GM21529 (cell line): ENCODE data around the gene CTNNBL1.
A peak's percentile ranks its signal among the peaks of the same experiment; 100 is the strongest.
"Not testable (repeated sequence)": the region's sequence is repeated elsewhere in the genome, so short reads cannot be mapped to it uniquely, and the experiment has no call there.

Experiments
- ATAC-seq: cut with Tn5 transposase; IDR thresholded peaks from one replicate; pipeline ENCODE4 v1.9.1; 2021; ENCODE audit not compliant: unreplicated experiment

The CTNNBL1 gene

GRCh38 chr20:37693635-37694626 is at the start of gene CTNNBL1:
Gene CTNNBL1, plus strand, starts transcription at chr20:37694030. Its CDS starts 93 bp downstream, at chr20:37694123.
- peak; percentile 72 for ATAC-seq

GRCh38 chr20:37644605-37645004 is 49.2 kb upstream of the CTNNBL1 start:
- no peak for ATAC-seq

GRCh38 chr20:37647946-37648345 is 45.9 kb upstream of the CTNNBL1 start:
- ATAC-seq = no peak

DNA sequence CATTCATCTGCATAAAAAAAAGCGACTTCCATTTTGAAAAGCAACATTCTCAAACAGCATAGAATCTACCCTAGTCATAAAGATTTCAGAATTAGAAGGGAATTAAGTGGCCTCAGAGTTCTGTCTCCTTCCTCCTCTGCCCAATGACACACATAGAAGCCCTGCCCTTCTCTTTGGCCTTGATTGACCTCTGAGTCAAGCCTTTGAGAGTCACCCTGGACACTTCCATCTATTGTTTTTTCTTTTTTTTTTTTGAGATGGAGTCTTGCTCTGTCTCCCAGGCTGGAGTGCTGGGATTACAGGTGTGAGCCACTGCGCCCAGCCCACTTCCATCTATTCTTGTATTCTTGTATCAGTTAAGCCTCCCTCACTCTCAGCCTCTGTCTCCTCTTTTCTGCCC is 44.8 kb upstream of the CTNNBL1 start:
- no peak for ATAC-seq

GRCh38 chr20:37649676-37650370 is 44.0 kb upstream of the CTNNBL1 start:
- ATAC-seq = no peak

- no peak for ATAC-seq
Observed at GRCh38 chr20:37650661-37651060, 43.2 kb upstream of the CTNNBL1 start.

DNA sequence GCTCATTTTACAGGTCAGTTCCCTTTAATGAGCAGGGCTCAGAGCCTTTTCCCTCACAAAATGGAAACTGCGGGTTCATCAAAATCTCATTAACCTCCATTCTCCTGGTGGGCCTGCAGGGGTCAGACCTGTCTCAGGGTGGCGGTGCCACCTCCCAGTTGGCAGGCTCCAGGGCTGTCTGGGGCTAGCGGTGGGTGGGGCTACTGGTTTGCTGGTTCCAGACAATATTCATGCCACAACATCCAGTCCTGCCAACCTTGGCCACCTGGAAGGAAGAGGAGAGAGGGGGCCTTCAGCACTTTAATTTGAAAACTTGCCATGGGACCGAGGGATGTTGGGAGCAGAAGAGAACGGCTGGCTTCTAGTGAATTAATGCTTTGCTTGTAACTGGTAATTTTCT is 41.9 kb upstream of the CTNNBL1 start:
- ATAC-seq = no peak

GRCh38 chr20:37656945-37657344 is 36.9 kb upstream of the CTNNBL1 start:
- no peak for ATAC-seq

GRCh38 chr20:37657924-37658804 is 35.7 kb upstream of the CTNNBL1 start:
- ATAC-seq = no peak

DNA sequence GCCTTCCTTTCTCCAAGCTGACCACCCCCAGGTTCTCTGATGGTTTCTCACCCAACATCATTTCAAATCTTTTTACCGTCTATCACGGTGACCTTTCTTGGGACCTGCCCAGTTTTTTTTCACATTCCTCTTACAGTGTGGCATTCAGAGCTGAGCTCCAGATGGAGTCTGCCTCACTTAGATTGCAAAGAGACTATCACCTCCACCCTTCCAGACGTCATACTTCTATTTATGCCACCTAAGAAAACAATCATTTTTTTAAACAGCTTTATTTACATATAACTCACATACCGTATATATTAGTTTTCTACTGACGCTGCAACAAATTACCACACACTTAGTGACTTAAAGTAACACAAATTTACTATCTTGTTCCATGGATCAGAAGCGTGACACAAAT is 32.3 kb upstream of the CTNNBL1 start:
- ATAC-seq = no peak

- no peak for ATAC-seq
Observed at GRCh38 chr20:37662308-37662707, 31.5 kb upstream of the CTNNBL1 start.

- not testable (repeated sequence) for ATAC-seq
Observed at GRCh38 chr20:37664595-37664994, 29.2 kb upstream of the CTNNBL1 start.

DNA sequence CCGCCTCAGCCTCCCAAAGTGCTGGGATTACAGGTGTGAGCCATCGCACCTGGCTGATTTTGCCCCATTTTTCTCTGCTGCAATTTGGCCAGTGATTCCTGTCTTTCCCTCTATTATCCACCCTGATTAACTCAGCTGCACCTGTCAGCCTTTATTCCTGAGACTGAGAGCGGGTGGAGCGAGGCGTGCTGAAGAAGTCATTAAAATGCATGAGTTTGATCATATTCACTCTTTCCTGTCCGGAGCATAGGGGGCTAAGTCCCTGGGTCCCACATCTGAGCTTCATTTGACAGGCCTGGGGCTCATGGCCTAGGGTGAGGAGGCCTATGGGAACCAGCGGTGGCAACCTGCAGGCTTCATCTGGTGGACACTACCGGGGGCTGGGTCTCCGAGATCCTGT is 25.7 kb upstream of the CTNNBL1 start:
- no peak for ATAC-seq

GRCh38 chr20:37669062-37669772 is 24.6 kb upstream of the CTNNBL1 start:
- ATAC-seq = no peak

DNA sequence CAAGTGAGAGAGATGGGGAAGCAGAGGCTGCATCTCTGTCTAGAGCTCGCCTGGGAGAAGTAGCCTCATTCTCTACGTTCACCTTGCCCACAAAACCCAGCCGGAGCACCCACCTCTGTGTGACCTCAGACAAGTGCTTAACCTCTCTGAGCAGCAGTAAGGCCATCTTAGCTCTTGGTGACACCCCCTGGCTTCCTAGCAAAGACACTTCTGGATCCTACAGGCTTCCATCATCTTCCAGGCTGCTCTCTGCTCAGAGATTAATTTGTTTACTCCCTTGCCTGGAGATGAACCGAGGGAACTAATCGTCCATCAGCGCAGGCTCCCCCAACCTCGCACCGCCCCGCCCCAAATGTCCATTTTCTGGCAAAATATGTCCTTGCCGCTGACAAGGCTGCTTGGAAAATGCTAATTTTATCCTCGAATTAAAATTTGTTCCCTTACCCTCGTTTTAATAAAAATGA is 24.0 kb upstream of the CTNNBL1 start:
- ATAC-seq = no peak

GRCh38 chr20:37670351-37670791 is 23.5 kb upstream of the CTNNBL1 start:
- ATAC-seq = no peak

DNA sequence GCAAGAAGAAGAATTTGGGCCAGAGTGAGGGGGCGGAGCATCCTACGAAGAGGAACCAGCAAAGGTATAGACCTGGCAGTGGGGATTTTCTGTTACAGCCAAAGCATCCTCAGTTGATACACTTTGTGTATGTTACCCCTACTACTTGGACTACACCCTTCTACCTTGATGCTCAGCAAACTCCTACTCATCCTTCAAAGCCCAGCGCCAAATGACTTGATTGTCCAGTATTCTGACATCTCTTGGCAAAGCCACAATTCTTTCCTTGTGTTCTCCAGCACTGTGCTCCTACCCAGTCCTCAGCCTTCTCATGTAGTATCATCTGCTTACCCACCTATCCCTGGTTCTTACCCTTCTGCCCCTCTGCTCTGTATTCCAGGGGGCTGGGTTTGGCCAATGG is 21.7 kb upstream of the CTNNBL1 start:
- no peak for ATAC-seq

DNA sequence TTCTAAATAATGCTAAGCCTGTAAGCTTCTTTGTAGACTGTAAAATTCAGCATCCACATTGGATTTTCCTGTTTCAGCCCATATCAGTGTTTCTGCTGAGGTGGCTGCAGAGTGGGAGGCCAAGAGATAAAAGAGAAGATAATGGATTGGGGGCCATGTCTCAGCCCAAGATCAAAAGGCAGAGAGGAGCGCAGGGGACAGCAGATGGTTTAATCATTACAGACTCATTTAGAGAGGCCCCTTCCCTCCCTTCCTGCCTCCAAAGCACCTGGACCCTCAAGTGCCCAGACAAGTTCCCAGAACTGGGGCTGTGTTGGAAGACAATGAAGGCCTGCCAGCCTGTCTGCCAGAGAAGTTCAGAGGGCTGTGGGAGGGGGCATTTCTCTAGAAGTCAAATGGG is 20.4 kb upstream of the CTNNBL1 start:
- no peak for ATAC-seq

DNA sequence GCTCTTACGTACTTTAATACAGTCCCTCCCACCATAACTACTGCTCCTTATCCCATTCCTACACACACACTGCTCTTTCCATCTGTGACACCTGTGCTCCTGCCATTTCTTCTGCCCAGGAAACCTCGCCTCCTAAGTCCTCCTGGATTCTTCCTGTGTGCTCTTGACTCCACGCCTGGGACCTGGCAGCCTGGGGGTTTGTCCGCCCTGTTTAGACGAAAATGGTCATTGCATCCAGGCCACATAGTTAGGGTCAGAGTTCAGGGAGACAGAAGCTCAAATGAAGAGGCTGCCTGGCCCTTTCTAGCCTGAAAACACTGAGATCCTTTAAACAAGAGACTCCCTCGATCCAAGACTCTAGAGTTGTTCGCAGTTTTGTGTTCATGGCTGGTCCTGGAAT is 17.4 kb upstream of the CTNNBL1 start:
- no peak for ATAC-seq
